WTC11 (cell line): ENCODE data around the gene HSDL1.

Experiments used
- CTCF ChIP-seq: fragments of 200-600 bp; IDR thresholded peaks from 2 replicates; pipeline ENCODE4 v1.8.0; 2022; ENCODE audit warnings: antibody characterized with exemption
- USF1 ChIP-seq: sonication (generic); formaldehyde crosslinking; IDR thresholded peaks from 2 replicates; pipeline ENCODE4 v1.8.0; 2022; ENCODE audit warnings: mild to moderate bottlenecking, missing genetic modification reagents
- ZNF416 ChIP-seq: fragments of 250-450 bp; sonication (Bioruptor Pico); IDR thresholded peaks from 2 replicates; pipeline ENCODE4 v1.9.0; 2021; ENCODE audit warnings: mild to moderate bottlenecking, inconsistent platforms
- TF ChIP-seq, protein P1 (sequence below): sonication (generic); formaldehyde crosslinking; IDR thresholded peaks from 2 replicates; pipeline ENCODE4 v1.8.0; 2022; ENCODE audit warnings: mild to moderate bottlenecking, missing genetic modification reagents
- TF ChIP-seq, protein P2 (sequence below): sonication (generic); formaldehyde crosslinking; IDR thresholded peaks from 2 replicates; pipeline ENCODE4 v1.8.1; 2023; ENCODE audit warnings: mild to moderate bottlenecking, missing genetic modification reagents, borderline replicate concordance

GRCh38 chr16:84120023-84120422, 25.0 kb downstream of the HSDL1 start:
- TF ChIP-seq USF1 (no peak), CTCF (no peak), ZNF416 (CRISPR knock-in tag) (no peak)
- TF ChIP-seq, protein P1, sequence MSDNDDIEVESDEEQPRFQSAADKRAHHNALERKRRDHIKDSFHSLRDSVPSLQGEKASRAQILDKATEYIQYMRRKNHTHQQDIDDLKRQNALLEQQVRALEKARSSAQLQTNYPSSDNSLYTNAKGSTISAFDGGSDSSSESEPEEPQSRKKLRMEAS = no peak
- TF ChIP-seq, protein P2, sequence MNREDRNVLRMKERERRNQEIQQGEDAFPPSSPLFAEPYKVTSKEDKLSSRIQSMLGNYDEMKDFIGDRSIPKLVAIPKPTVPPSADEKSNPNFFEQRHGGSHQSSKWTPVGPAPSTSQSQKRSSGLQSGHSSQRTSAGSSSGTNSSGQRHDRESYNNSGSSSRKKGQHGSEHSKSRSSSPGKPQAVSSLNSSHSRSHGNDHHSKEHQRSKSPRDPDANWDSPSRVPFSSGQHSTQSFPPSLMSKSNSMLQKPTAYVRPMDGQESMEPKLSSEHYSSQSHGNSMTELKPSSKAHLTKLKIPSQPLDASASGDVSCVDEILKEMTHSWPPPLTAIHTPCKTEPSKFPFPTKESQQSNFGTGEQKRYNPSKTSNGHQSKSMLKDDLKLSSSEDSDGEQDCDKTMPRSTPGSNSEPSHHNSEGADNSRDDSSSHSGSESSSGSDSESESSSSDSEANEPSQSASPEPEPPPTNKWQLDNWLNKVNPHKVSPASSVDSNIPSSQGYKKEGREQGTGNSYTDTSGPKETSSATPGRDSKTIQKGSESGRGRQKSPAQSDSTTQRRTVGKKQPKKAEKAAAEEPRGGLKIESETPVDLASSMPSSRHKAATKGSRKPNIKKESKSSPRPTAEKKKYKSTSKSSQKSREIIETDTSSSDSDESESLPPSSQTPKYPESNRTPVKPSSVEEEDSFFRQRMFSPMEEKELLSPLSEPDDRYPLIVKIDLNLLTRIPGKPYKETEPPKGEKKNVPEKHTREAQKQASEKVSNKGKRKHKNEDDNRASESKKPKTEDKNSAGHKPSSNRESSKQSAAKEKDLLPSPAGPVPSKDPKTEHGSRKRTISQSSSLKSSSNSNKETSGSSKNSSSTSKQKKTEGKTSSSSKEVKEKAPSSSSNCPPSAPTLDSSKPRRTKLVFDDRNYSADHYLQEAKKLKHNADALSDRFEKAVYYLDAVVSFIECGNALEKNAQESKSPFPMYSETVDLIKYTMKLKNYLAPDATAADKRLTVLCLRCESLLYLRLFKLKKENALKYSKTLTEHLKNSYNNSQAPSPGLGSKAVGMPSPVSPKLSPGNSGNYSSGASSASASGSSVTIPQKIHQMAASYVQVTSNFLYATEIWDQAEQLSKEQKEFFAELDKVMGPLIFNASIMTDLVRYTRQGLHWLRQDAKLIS = no peak
